SK-N-SH treated with all-trans-retinoic acid at 6 μM for 48 hours (cell line): ENCODE measurements around the gene GPC3.

Experiments used
- ATAC-seq: fragments of 200-7000 bp; cut with Tn5 transposase; 3 replicates; pipeline ENCODE4 v1.9.1; 2020; ENCODE audit warnings: mild to moderate bottlenecking, moderate library complexity
- ARNTL ChIP-seq: fragments of 450-650 bp; formaldehyde crosslinking; IDR thresholded peaks from 2 replicates; pipeline ENCODE4 v1.5.0; 2020; ENCODE audit warnings: low read depth, mild to moderate bottlenecking, moderate library complexity, borderline replicate concordance
- BACH2 ChIP-seq: fragments of 250-450 bp; sonication (Bioruptor Pico); IDR thresholded peaks from 2 replicates; pipeline ENCODE4 v1.9.0; 2021; ENCODE audit warnings: mild to moderate bottlenecking, borderline replicate concordance
- CSDC2 ChIP-seq: fragments of 250-450 bp; sonication (Bioruptor Pico); IDR thresholded peaks from 2 replicates; pipeline ENCODE4 v1.5.0; 2020; ENCODE audit warnings: mild to moderate bottlenecking, moderate library complexity
- ESRRG ChIP-seq: fragments of 250-450 bp; sonication (Bioruptor Pico); IDR thresholded peaks from 2 replicates; pipeline ENCODE4 v1.6.1; 2021; ENCODE audit warnings: mild to moderate bottlenecking
- GLIS3 ChIP-seq: fragments of 250-450 bp; sonication (Bioruptor Pico); IDR thresholded peaks from 2 replicates; pipeline ENCODE4 v1.5.0; 2020; ENCODE audit warnings: mild to moderate bottlenecking, moderate library complexity
- ISL1 ChIP-seq: fragments of 250-450 bp; sonication (Bioruptor Pico); IDR thresholded peaks from 2 replicates; pipeline ENCODE4 v2.1.2; 2022; ENCODE audit warnings: mild to moderate bottlenecking, moderate library complexity
- OSR1 ChIP-seq: fragments of 250-450 bp; sonication (Bioruptor Pico); IDR thresholded peaks from 2 replicates; pipeline ENCODE4 v1.8.0; 2022; ENCODE audit warnings: moderate library complexity, mild to moderate bottlenecking, inconsistent platforms
- PPARA ChIP-seq: fragments of 250-450 bp; sonication (Bioruptor Pico); IDR thresholded peaks from 2 replicates; pipeline ENCODE4 v1.5.0; 2020; ENCODE audit warnings: mild to moderate bottlenecking, borderline replicate concordance
- RARB ChIP-seq: fragments of 250-450 bp; sonication (Bioruptor Pico); IDR thresholded peaks from 2 replicates; pipeline ENCODE4 v1.8.0; 2021; ENCODE audit warnings: mild to moderate bottlenecking, moderate library complexity
- SNAI2 ChIP-seq: fragments of 250-450 bp; sonication (Bioruptor Pico); IDR thresholded peaks from 2 replicates; pipeline ENCODE4 v1.5.0; 2020; ENCODE audit warnings: mild to moderate bottlenecking, moderate library complexity
- TCF4 ChIP-seq: fragments of 250-450 bp; sonication (Bioruptor Pico); IDR thresholded peaks from 2 replicates; pipeline ENCODE4 v1.8.0; 2021; ENCODE audit warnings: mild to moderate bottlenecking, moderate library complexity, borderline replicate concordance
- TOX ChIP-seq: fragments of 250-450 bp; sonication (Bioruptor Pico); IDR thresholded peaks from 2 replicates; pipeline ENCODE4 v1.8.0; 2021; ENCODE audit warnings: mild to moderate bottlenecking, moderate library complexity, borderline replicate concordance
- ZC3H10 ChIP-seq: fragments of 250-450 bp; sonication (Bioruptor Pico); IDR thresholded peaks from 2 replicates; pipeline ENCODE4 v1.5.1; 2021; ENCODE audit warnings: mild to moderate bottlenecking, moderate library complexity
- ZFP3 ChIP-seq: fragments of 250-450 bp; sonication (Bioruptor Pico); IDR thresholded peaks from 2 replicates; pipeline ENCODE4 v1.5.0; 2020; ENCODE audit warnings: mild to moderate bottlenecking, moderate library complexity
- ZFP30 ChIP-seq: fragments of 450-650 bp; formaldehyde crosslinking; IDR thresholded peaks from 2 replicates; pipeline ENCODE4 v1.5.0; 2022; ENCODE audit warnings: mild to moderate bottlenecking, moderate library complexity
- ZNF565 ChIP-seq: fragments of 450-650 bp; formaldehyde crosslinking; conservative IDR thresholded peaks from 2 replicates; pipeline ENCODE4 v1.5.0; 2020; ENCODE audit warnings: low read depth, mild to moderate bottlenecking, moderate library complexity
- ZNF70 ChIP-seq: fragments of 450-650 bp; formaldehyde crosslinking; IDR thresholded peaks from 2 replicates; pipeline ENCODE4 v1.5.0; 2020; ENCODE audit warnings: mild to moderate bottlenecking, moderate library complexity
- ZNF8 ChIP-seq: fragments of 450-650 bp; formaldehyde crosslinking; IDR thresholded peaks from 2 replicates; pipeline ENCODE4 v1.5.0; 2020; ENCODE audit warnings: mild to moderate bottlenecking, moderate library complexity
- TF ChIP-seq, protein P1 (sequence below): fragments of 250-450 bp; sonication (Bioruptor Pico); IDR thresholded peaks from 2 replicates; pipeline ENCODE4 v1.5.1; 2021; ENCODE audit warnings: mild to moderate bottlenecking, moderate library complexity
- TF ChIP-seq, protein P2 (sequence below): fragments of 250-450 bp; sonication (Bioruptor Pico); IDR thresholded peaks from 2 replicates; pipeline ENCODE4 v1.8.0; 2020; ENCODE audit warnings: mild to moderate bottlenecking, moderate library complexity, borderline replicate concordance
- TF ChIP-seq, protein P3 (sequence below): fragments of 250-450 bp; sonication (Bioruptor Pico); IDR thresholded peaks from 2 replicates; pipeline ENCODE4 v1.5.0; 2020; ENCODE audit warnings: mild to moderate bottlenecking, moderate library complexity
- TF ChIP-seq, protein P4 (sequence below): fragments of 250-450 bp; sonication (Bioruptor Pico); IDR thresholded peaks from 2 replicates; pipeline ENCODE4 v1.8.0; 2021; ENCODE audit warnings: low read depth, mild to moderate bottlenecking, moderate library complexity, borderline replicate concordance
- TF ChIP-seq, protein P5 (sequence below): fragments of 250-450 bp; sonication (Bioruptor Pico); IDR thresholded peaks from 2 replicates; pipeline ENCODE4 v1.5.1; 2020; ENCODE audit warnings: low read depth, mild to moderate bottlenecking, moderate library complexity

GPC3 gene

DNA sequence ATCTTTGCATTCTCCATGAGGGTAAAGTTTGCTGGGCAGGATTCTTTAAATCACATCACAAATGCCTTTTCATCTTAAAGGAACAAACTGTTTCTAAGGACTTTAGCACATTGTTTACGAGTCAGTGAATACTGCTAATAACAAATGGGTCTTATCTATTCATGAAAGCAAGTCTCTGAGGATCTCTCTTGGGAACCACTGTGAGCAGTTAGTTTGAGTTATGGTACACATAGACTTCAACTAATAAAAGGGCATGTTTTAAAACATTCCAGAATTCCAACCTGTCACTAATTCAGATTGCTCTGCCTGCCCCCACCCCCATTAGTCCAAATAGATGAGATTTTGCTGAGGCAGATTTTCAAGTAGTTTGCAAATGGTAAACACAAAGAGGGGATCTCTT, 22.3 kb upstream of the GPC3 start:
- ATAC-seq: no peak
- TF ChIP-seq GLIS3 (CRISPR knock-in tag): no peak
- TF ChIP-seq ZNF565 (CRISPR knock-in tag): no peak
- no peak for TF ChIP-seq PPARA
- TF ChIP-seq, protein P1, sequence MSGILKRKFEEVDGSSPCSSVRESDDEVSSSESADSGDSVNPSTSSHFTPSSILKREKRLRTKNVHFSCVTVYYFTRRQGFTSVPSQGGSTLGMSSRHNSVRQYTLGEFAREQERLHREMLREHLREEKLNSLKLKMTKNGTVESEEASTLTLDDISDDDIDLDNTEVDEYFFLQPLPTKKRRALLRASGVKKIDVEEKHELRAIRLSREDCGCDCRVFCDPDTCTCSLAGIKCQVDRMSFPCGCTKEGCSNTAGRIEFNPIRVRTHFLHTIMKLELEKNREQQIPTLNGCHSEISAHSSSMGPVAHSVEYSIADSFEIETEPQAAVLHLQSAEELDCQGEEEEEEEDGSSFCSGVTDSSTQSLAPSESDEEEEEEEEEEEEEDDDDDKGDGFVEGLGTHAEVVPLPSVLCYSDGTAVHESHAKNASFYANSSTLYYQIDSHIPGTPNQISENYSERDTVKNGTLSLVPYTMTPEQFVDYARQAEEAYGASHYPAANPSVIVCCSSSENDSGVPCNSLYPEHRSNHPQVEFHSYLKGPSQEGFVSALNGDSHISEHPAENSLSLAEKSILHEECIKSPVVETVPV (CRISPR knock-in tag): no peak
- no peak for TF ChIP-seq RARB (CRISPR knock-in tag)
- no peak for TF ChIP-seq TOX (CRISPR knock-in tag)
- no peak for TF ChIP-seq CSDC2 (CRISPR knock-in tag)
- TF ChIP-seq, protein P2, sequence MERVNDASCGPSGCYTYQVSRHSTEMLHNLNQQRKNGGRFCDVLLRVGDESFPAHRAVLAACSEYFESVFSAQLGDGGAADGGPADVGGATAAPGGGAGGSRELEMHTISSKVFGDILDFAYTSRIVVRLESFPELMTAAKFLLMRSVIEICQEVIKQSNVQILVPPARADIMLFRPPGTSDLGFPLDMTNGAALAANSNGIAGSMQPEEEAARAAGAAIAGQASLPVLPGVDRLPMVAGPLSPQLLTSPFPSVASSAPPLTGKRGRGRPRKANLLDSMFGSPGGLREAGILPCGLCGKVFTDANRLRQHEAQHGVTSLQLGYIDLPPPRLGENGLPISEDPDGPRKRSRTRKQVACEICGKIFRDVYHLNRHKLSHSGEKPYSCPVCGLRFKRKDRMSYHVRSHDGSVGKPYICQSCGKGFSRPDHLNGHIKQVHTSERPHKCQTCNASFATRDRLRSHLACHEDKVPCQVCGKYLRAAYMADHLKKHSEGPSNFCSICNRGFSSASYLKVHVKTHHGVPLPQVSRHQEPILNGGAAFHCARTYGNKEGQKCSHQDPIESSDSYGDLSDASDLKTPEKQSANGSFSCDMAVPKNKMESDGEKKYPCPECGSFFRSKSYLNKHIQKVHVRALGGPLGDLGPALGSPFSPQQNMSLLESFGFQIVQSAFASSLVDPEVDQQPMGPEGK (CRISPR knock-in tag): no peak
- no peak for TF ChIP-seq TCF4 (CRISPR knock-in tag)
- no peak for TF ChIP-seq ZNF70 (CRISPR knock-in tag)
- TF ChIP-seq, protein P3, sequence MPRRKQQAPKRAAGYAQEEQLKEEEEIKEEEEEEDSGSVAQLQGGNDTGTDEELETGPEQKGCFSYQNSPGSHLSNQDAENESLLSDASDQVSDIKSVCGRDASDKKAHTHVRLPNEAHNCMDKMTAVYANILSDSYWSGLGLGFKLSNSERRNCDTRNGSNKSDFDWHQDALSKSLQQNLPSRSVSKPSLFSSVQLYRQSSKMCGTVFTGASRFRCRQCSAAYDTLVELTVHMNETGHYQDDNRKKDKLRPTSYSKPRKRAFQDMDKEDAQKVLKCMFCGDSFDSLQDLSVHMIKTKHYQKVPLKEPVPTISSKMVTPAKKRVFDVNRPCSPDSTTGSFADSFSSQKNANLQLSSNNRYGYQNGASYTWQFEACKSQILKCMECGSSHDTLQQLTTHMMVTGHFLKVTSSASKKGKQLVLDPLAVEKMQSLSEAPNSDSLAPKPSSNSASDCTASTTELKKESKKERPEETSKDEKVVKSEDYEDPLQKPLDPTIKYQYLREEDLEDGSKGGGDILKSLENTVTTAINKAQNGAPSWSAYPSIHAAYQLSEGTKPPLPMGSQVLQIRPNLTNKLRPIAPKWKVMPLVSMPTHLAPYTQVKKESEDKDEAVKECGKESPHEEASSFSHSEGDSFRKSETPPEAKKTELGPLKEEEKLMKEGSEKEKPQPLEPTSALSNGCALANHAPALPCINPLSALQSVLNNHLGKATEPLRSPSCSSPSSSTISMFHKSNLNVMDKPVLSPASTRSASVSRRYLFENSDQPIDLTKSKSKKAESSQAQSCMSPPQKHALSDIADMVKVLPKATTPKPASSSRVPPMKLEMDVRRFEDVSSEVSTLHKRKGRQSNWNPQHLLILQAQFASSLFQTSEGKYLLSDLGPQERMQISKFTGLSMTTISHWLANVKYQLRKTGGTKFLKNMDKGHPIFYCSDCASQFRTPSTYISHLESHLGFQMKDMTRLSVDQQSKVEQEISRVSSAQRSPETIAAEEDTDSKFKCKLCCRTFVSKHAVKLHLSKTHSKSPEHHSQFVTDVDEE (CRISPR knock-in tag): no peak
- TF ChIP-seq SNAI2 (CRISPR knock-in tag): no peak
- no peak for TF ChIP-seq ISL1
- no peak for TF ChIP-seq ARNTL
- TF ChIP-seq BACH2 (CRISPR knock-in tag): no peak
- TF ChIP-seq ZFP30 (CRISPR knock-in tag): no peak
- no peak for TF ChIP-seq ZNF8 (CRISPR knock-in tag)
- TF ChIP-seq OSR1: no peak
- TF ChIP-seq, protein P4, sequence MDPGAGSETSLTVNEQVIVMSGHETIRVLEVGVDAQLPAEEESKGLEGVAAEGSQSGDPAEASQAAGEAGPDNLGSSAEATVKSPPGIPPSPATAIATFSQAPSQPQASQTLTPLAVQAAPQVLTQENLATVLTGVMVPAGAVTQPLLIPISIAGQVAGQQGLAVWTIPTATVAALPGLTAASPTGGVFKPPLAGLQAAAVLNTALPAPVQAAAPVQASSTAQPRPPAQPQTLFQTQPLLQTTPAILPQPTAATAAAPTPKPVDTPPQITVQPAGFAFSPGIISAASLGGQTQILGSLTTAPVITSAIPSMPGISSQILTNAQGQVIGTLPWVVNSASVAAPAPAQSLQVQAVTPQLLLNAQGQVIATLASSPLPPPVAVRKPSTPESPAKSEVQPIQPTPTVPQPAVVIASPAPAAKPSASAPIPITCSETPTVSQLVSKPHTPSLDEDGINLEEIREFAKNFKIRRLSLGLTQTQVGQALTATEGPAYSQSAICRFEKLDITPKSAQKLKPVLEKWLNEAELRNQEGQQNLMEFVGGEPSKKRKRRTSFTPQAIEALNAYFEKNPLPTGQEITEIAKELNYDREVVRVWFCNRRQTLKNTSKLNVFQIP (CRISPR knock-in tag): no peak
- TF ChIP-seq, protein P5, sequence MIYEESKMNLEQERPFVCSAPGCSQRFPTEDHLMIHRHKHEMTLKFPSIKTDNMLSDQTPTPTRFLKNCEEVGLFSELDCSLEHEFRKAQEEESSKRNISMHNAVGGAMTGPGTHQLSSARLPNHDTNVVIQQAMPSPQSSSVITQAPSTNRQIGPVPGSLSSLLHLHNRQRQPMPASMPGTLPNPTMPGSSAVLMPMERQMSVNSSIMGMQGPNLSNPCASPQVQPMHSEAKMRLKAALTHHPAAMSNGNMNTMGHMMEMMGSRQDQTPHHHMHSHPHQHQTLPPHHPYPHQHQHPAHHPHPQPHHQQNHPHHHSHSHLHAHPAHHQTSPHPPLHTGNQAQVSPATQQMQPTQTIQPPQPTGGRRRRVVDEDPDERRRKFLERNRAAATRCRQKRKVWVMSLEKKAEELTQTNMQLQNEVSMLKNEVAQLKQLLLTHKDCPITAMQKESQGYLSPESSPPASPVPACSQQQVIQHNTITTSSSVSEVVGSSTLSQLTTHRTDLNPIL (CRISPR knock-in tag): no peak

DNA sequence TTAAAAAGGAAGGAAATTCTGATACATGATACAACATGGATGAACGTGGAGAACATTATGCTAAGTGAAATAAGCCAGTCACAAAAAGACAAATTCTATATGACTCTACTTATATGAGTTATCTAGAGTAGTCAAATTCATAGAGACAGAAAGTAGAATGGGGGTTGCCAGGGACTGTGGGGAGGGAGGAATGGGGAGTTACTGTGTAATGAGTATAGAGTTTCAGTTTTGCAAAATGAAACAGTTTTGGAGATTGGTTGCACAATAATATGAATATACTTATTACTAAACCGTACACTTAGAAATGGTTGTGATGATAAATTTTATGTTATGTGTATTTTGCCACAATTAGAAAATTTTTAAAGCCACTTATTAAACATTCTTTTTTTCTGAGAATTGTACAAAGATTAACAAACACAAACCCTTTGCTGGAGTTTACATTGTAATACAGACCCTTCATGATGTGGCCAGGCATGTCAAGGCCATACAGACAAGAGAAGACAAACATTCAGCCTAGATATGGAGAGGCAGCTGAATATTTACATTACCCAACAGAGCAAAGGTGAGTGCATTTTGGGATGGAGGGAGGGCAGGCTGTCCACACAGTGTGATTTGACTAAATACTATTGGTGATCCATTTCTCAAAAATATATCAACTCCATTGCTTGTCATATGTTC, 21.2 kb upstream of the GPC3 start:
- TF ChIP-seq, protein P5 (CRISPR knock-in tag): no peak
- no peak for TF ChIP-seq TCF4 (CRISPR knock-in tag)
- no peak for TF ChIP-seq ZFP3 (CRISPR knock-in tag)
- TF ChIP-seq, protein P3 (CRISPR knock-in tag): no peak
- TF ChIP-seq OSR1: no peak
- TF ChIP-seq ESRRG (CRISPR knock-in tag): no peak
- TF ChIP-seq ARNTL: no peak
- no peak for TF ChIP-seq SNAI2 (CRISPR knock-in tag)
- TF ChIP-seq, protein P4 (CRISPR knock-in tag): no peak
- TF ChIP-seq BACH2 (CRISPR knock-in tag): no peak
- no peak for TF ChIP-seq ZC3H10 (CRISPR knock-in tag)
- no peak for TF ChIP-seq PPARA
- TF ChIP-seq ZNF8 (CRISPR knock-in tag): no peak
- TF ChIP-seq RARB (CRISPR knock-in tag): no peak
- no peak for ATAC-seq
